ENCODE measurements around the gene COPS7A. TPM values are rescaled to one million over a fixed set of nuclear protein-coding genes. Genes with fewer than 3 reads are reported as not detected.

The COPS7A gene
- polyA plus RNA-seq, 1 donor (not counting 4 experiments of a cell fraction or from before 2014, with no cell fraction given), result 85.4 TPM

GRCh38 chr12:6771509-6772330 is 47.9 kb downstream of the COPS7A start:
- dilution Hi-C loops (cut with MboI; ENCODE audit: extremely low pct_ligation_motif_present, low sequenced_read_pairs), result no loop called here
- DNase-seq (ENCODE audit: low read depth, low spot score), result no peak
- H3K4me3 ChIP-seq (ENCODE audit: control insufficient read depth in 2 of 3, extremely low read depth in 1 of 3, insufficient read depth in 2 of 3, low read depth in 1 of 3, low read length in 3 of 3), result no peak overlapping the region
- no peak overlapping the region for H3K9ac ChIP-seq (ENCODE audit: control insufficient read depth, extremely low read depth, insufficient read depth, low read length)
- peaks cover 14% of the 10 kb centered on the region for H3K4me1 ChIP-seq (ENCODE audit: control insufficient read depth, extremely low read depth, insufficient read depth, low read length)
- no peak overlapping the region for H3K4me2 ChIP-seq (ENCODE audit: control insufficient read depth, extremely low read depth, insufficient read depth, low read depth, low read length)
- no peak overlapping the region for H3K27ac ChIP-seq (ENCODE audit: control insufficient read depth, insufficient read depth, low read length)
- FAIRE-seq, result no peak
- H2AFZ ChIP-seq (ENCODE audit: control insufficient read depth, low read length), result no peak overlapping the region
- TF ChIP-seq CTCF (optimal IDR thresholded peaks at IDR 0.05 in 1 of 3, IDR thresholded peaks at IDR 0.05 in 1 of 3, conservative IDR thresholded peaks at IDR 0.05 in 1 of 3; ENCODE audit: extremely low read depth in 1 of 3, insufficient read depth in 2 of 3, low read length in 3 of 3), result no peak
- no peak for TF ChIP-seq EZH2 (IDR thresholded peaks at IDR 0.05; ENCODE audit: low read length)
- H3K9me1 ChIP-seq (ENCODE audit: control insufficient read depth, extremely low read depth, insufficient read depth, low read length), result no peaks in the 10 kb centered on the region
- H3K27me3 ChIP-seq (ENCODE audit: control insufficient read depth, extremely low read depth, insufficient read depth, low read length), result peaks cover 22% of the 10 kb centered on the region
- H3K9me3 ChIP-seq (ENCODE audit: control insufficient read depth, low read depth, low read length), result no peaks in the 10 kb centered on the region
- peaks cover 4 to 7% of the 10 kb centered on the region in 2 experiments for H3K36me3 ChIP-seq (ENCODE audit: control insufficient read depth in 2 of 2, extremely low read depth in 1 of 2, insufficient read depth in 2 of 2, low read length in 2 of 2)
- H3K79me2 ChIP-seq (ENCODE audit: control insufficient read depth, insufficient read depth, low read length), result peaks cover 11% of the 10 kb centered on the region
- no peaks in the 10 kb centered on the region for H4K20me1 ChIP-seq (ENCODE audit: control insufficient read depth, extremely low read depth, insufficient read depth, low read length)

- DNase-seq (ENCODE audit: low read depth, low spot score) (no peak), FAIRE-seq (no peak)
- no peaks in the 10 kb centered on the region for H4K20me1 ChIP-seq (ENCODE audit: control insufficient read depth, extremely low read depth, insufficient read depth, low read length)
- peaks cover 4 to 7% of the 10 kb centered on the region in 2 experiments for H3K36me3 ChIP-seq (ENCODE audit: control insufficient read depth in 2 of 2, extremely low read depth in 1 of 2, insufficient read depth in 2 of 2, low read length in 2 of 2)
- H3K9ac ChIP-seq (ENCODE audit: control insufficient read depth, extremely low read depth, insufficient read depth, low read length), result no peak within 1 kb of the TSS
- H3K9me1 ChIP-seq (ENCODE audit: control insufficient read depth, extremely low read depth, insufficient read depth, low read length), result no peaks in the 10 kb centered on the region
- no peaks in the 10 kb centered on the region for H3K9me3 ChIP-seq (ENCODE audit: control insufficient read depth, low read depth, low read length)
- no peak within 1 kb of the TSS for H3K27ac ChIP-seq (ENCODE audit: control insufficient read depth, insufficient read depth, low read length)
- no peak for TF ChIP-seq EZH2 (IDR thresholded peaks at IDR 0.05; ENCODE audit: low read length)
- TF ChIP-seq CTCF (optimal IDR thresholded peaks at IDR 0.05 in 1 of 3, IDR thresholded peaks at IDR 0.05 in 1 of 3, conservative IDR thresholded peaks at IDR 0.05 in 1 of 3; ENCODE audit: extremely low read depth in 1 of 3, insufficient read depth in 2 of 3, low read length in 3 of 3), result no peak
- H3K79me2 ChIP-seq (ENCODE audit: control insufficient read depth, insufficient read depth, low read length), result peaks cover 7% of the 10 kb centered on the region
- H3K4me1 ChIP-seq (ENCODE audit: control insufficient read depth, extremely low read depth, insufficient read depth, low read length), result peaks cover 14% of the 10 kb centered on the region
- H3K27me3 ChIP-seq (ENCODE audit: control insufficient read depth, extremely low read depth, insufficient read depth, low read length), result peaks cover 28% of the 10 kb centered on the region
- dilution Hi-C loops (cut with MboI; ENCODE audit: extremely low pct_ligation_motif_present, low sequenced_read_pairs), result no loop called here
- no peak within 1 kb of the TSS for H2AFZ ChIP-seq (ENCODE audit: control insufficient read depth, low read length)
- H3K4me3 ChIP-seq (ENCODE audit: control insufficient read depth in 2 of 3, extremely low read depth in 1 of 3, insufficient read depth in 2 of 3, low read depth in 1 of 3, low read length in 3 of 3), result no peak within 1 kb of the TSS
- no peak within 1 kb of the TSS for H3K4me2 ChIP-seq (ENCODE audit: control insufficient read depth, extremely low read depth, insufficient read depth, low read depth, low read length)
Observed at GRCh38 chr12:6772331-6772695, 48.5 kb downstream of the COPS7A start, which contains the start of gene LAG3. TSS of gene LAG3 (plus strand) at chr12:6772520. CDS start at chr12:6772853, 333 bp downstream.

Data from keratinocyte (primary cell).